ENCODE measurements around the gene B4GALNT2.

The B4GALNT2 gene

GRCh38 chr17:49112936-49113335 lies 19.6 kb upstream of the B4GALNT2 start:
- Histone ChIP-seq H3K4me2 (ENCODE audit: low read depth, low read length) (no peak overlapping the region), H3K27ac (ENCODE audit: low read length) (no peak overlapping the region), H3K79me2 (ENCODE audit: low read length) (no peaks in the 10 kb centered on the region), H3K9me2 (replicated peaks; ENCODE audit: insufficient read depth, low read length) (no peaks in the 10 kb centered on the region), H3K36me3 (replicated peaks; ENCODE audit: insufficient read depth, low read length) (no peaks in the 10 kb centered on the region), H3F3A (ENCODE audit: insufficient read depth, low read length) (no peaks in the 10 kb centered on the region), H4K20me1 (ENCODE audit: insufficient read depth, low read length) (no peaks in the 10 kb centered on the region), H3K27me3 (replicated peaks; ENCODE audit: insufficient read depth, low read length) (no peaks in the 10 kb centered on the region), H3K4me3 (ENCODE audit: low read length) (no peak overlapping the region), H3K9ac (ENCODE audit: low read length) (no peak overlapping the region), H2AFZ (ENCODE audit: low read length) (no peak overlapping the region), H3K9me3 (replicated peaks; ENCODE audit: insufficient read depth, low read length) (no peaks in the 10 kb centered on the region), H3K4me1 (ENCODE audit: low read length) (no peaks in the 10 kb centered on the region)
- no peak for DNase-seq
- no peak for TF ChIP-seq EZH2 (optimal IDR thresholded peaks at IDR 0.05; ENCODE audit: low read depth, low read length)
- TF ChIP-seq CTCF (IDR thresholded peaks at IDR 0.05; ENCODE audit: low read length): no peak

- H3K4me2 ChIP-seq (ENCODE audit: low read depth, low read length): no peak overlapping the region
- H4K20me1 ChIP-seq (ENCODE audit: insufficient read depth, low read length): no peaks in the 10 kb centered on the region
- no peak overlapping the region for H3K9ac ChIP-seq (ENCODE audit: low read length)
- no peak overlapping the region for H3K4me3 ChIP-seq (ENCODE audit: low read length)
- H3K9me2 ChIP-seq (replicated peaks; ENCODE audit: insufficient read depth, low read length): no peaks in the 10 kb centered on the region
- no peak overlapping the region for H3K27ac ChIP-seq (ENCODE audit: low read length)
- H2AFZ ChIP-seq (ENCODE audit: low read length): no peak overlapping the region
- no peaks in the 10 kb centered on the region for H3K27me3 ChIP-seq (replicated peaks; ENCODE audit: insufficient read depth, low read length)
- H3K36me3 ChIP-seq (replicated peaks; ENCODE audit: insufficient read depth, low read length): no peaks in the 10 kb centered on the region
- TF ChIP-seq EZH2 (optimal IDR thresholded peaks at IDR 0.05; ENCODE audit: low read depth, low read length): no peak
- no peaks in the 10 kb centered on the region for H3K4me1 ChIP-seq (ENCODE audit: low read length)
- DNase-seq: no peak
- H3F3A ChIP-seq (ENCODE audit: insufficient read depth, low read length): no peaks in the 10 kb centered on the region
- no peaks in the 10 kb centered on the region for H3K9me3 ChIP-seq (replicated peaks; ENCODE audit: insufficient read depth, low read length)
- H3K79me2 ChIP-seq (ENCODE audit: low read length): no peaks in the 10 kb centered on the region
Measured at GRCh38 chr17:49114703-49115102, 17.9 kb upstream of the B4GALNT2 start.

GRCh38 chr17:49117587-49118230 lies 14.9 kb upstream of the B4GALNT2 start:
- Histone ChIP-seq H3K9me2 (replicated peaks; ENCODE audit: insufficient read depth, low read length) (no peaks in the 10 kb centered on the region), H3K4me3 (ENCODE audit: low read length) (no peak overlapping the region), H3K27ac (ENCODE audit: low read length) (no peak overlapping the region), H3K36me3 (replicated peaks; ENCODE audit: insufficient read depth, low read length) (no peaks in the 10 kb centered on the region), H3K9me3 (replicated peaks; ENCODE audit: insufficient read depth, low read length) (no peaks in the 10 kb centered on the region), H3K79me2 (ENCODE audit: low read length) (no peaks in the 10 kb centered on the region), H3K9ac (ENCODE audit: low read length) (no peak overlapping the region), H4K20me1 (ENCODE audit: insufficient read depth, low read length) (no peaks in the 10 kb centered on the region), H3K4me2 (ENCODE audit: low read depth, low read length) (no peak overlapping the region), H2AFZ (ENCODE audit: low read length) (no peak overlapping the region), H3F3A (ENCODE audit: insufficient read depth, low read length) (no peaks in the 10 kb centered on the region), H3K4me1 (ENCODE audit: low read length) (no peaks in the 10 kb centered on the region), H3K27me3 (replicated peaks; ENCODE audit: insufficient read depth, low read length) (no peaks in the 10 kb centered on the region)
- no peak for DNase-seq
- TF ChIP-seq EZH2phosphoT487 (IDR thresholded peaks at IDR 0.05; ENCODE audit: low read length) (no peak), EZH2 (optimal IDR thresholded peaks at IDR 0.05; ENCODE audit: low read depth, low read length) (no peak), CTCF (IDR thresholded peaks at IDR 0.05; ENCODE audit: low read length) (no peak)

- Histone ChIP-seq H3K27me3 (replicated peaks; ENCODE audit: insufficient read depth, low read length) (no peaks in the 10 kb centered on the region), H3K4me2 (ENCODE audit: low read depth, low read length) (no peak overlapping the region), H3K27ac (ENCODE audit: low read length) (no peak overlapping the region), H3K4me1 (ENCODE audit: low read length) (no peaks in the 10 kb centered on the region), H3F3A (ENCODE audit: insufficient read depth, low read length) (no peaks in the 10 kb centered on the region), H3K9me2 (replicated peaks; ENCODE audit: insufficient read depth, low read length) (no peaks in the 10 kb centered on the region), H3K9me3 (replicated peaks; ENCODE audit: insufficient read depth, low read length) (no peaks in the 10 kb centered on the region), H3K9ac (ENCODE audit: low read length) (no peak overlapping the region), H3K79me2 (ENCODE audit: low read length) (no peaks in the 10 kb centered on the region), H3K4me3 (ENCODE audit: low read length) (no peak overlapping the region), H3K36me3 (replicated peaks; ENCODE audit: insufficient read depth, low read length) (no peaks in the 10 kb centered on the region), H2AFZ (ENCODE audit: low read length) (no peak overlapping the region), H4K20me1 (ENCODE audit: insufficient read depth, low read length) (no peaks in the 10 kb centered on the region)
- DNase-seq: no peak
- TF ChIP-seq EZH2 (optimal IDR thresholded peaks at IDR 0.05; ENCODE audit: low read depth, low read length) (no peak), EZH2phosphoT487 (IDR thresholded peaks at IDR 0.05; ENCODE audit: low read length) (no peak)
Measured at GRCh38 chr17:49120166-49120565, 12.4 kb upstream of the B4GALNT2 start.

Data from MM.1S (cell line).